ENCODE results near the gene GAS6. TPM values are rescaled to one million over a fixed set of nuclear protein-coding genes. Genes with fewer than 3 reads are reported as not detected.
"Not testable (repeated sequence)": the region's sequence is repeated elsewhere in the genome, so short reads cannot be mapped to it uniquely, and the experiment has no call there.

The GAS6 gene
- total and polyA plus RNA-seq, 2 donors (not counting 3 experiments of a cell fraction or from before 2014, with no cell fraction given) = 69.2 to 109 TPM

- dilution Hi-C loops (cut with MboI; ENCODE audit: extremely low pct_ligation_motif_present, low sequenced_read_pairs) = no loop called here
- Histone ChIP-seq H3K4me3 (replicated peaks in 1 of 3; ENCODE audit: insufficient read depth in 1 of 3, low read depth in 1 of 3, low read length in 3 of 3) (no peak overlapping the region), H2AFZ (ENCODE audit: low read depth, low read length) (no peak overlapping the region), H3K4me1 (ENCODE audit: control insufficient read depth, extremely low read depth, insufficient read depth, low read length) (no peaks in the 10 kb centered on the region), H3K27ac (ENCODE audit: insufficient read depth, low read depth, low read length) (no peak overlapping the region), H3K9me3 (replicated peaks; ENCODE audit: control insufficient read depth, insufficient read depth, low read length) (no peaks in the 10 kb centered on the region), H4K20me1 (replicated peaks; ENCODE audit: control insufficient read depth, extremely low read depth, insufficient read depth, low read length) (no peaks in the 10 kb centered on the region), H3K9me1 (replicated peaks; ENCODE audit: control insufficient read depth, extremely low read depth, insufficient read depth, low read length) (no peaks in the 10 kb centered on the region), H3K4me2 (ENCODE audit: insufficient read depth, low read length) (no peak overlapping the region), H3K79me2 (ENCODE audit: control insufficient read depth, insufficient read depth, low read length) (no peaks in the 10 kb centered on the region), H3K9ac (replicated peaks; ENCODE audit: extremely low read depth, insufficient read depth, low read length) (no peak overlapping the region), H3K27me3 (ENCODE audit: control insufficient read depth in 2 of 2, insufficient read depth in 2 of 2, low read length in 2 of 2) (no peaks in the 10 kb centered on the region), H3K36me3 (ENCODE audit: control insufficient read depth in 2 of 2, extremely low read depth in 1 of 2, insufficient read depth in 2 of 2, low read length in 2 of 2) (peaks cover 0 to 9% of the 10 kb centered on the region in 2 experiments)
- intact Hi-C loops (cut with micrococcal nuclease) = no loop called here
- DNase-seq (ENCODE audit: low read depth, low spot score) (no peak), FAIRE-seq (no peak)
- TF ChIP-seq JUN (IDR thresholded peaks at IDR 0.05; ENCODE audit: borderline replicate concordance, insufficient read depth, insufficient read length, low read depth) (no peak), EZH2 (IDR thresholded peaks at IDR 0.05; ENCODE audit: borderline replicate concordance, low read depth, low read length, severe bottlenecking) (no peak)
- TF ChIP-seq, protein P1, sequence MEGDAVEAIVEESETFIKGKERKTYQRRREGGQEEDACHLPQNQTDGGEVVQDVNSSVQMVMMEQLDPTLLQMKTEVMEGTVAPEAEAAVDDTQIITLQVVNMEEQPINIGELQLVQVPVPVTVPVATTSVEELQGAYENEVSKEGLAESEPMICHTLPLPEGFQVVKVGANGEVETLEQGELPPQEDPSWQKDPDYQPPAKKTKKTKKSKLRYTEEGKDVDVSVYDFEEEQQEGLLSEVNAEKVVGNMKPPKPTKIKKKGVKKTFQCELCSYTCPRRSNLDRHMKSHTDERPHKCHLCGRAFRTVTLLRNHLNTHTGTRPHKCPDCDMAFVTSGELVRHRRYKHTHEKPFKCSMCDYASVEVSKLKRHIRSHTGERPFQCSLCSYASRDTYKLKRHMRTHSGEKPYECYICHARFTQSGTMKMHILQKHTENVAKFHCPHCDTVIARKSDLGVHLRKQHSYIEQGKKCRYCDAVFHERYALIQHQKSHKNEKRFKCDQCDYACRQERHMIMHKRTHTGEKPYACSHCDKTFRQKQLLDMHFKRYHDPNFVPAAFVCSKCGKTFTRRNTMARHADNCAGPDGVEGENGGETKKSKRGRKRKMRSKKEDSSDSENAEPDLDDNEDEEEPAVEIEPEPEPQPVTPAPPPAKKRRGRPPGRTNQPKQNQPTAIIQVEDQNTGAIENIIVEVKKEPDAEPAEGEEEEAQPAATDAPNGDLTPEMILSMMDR (IDR thresholded peaks at IDR 0.05; ENCODE audit: extremely low read depth in 1 of 2, insufficient read depth in 1 of 2, low read depth in 1 of 2, low read length in 2 of 2) = no peak
- ChIA-PET POLR2A (no interaction called here), CTCF (no interaction called here)
- no TSS peak for BruUV-seq (replicated peaks)
Measured at GRCh38 chr13:113828282-113828825, 35.5 kb downstream of the GAS6 start.

DNA sequence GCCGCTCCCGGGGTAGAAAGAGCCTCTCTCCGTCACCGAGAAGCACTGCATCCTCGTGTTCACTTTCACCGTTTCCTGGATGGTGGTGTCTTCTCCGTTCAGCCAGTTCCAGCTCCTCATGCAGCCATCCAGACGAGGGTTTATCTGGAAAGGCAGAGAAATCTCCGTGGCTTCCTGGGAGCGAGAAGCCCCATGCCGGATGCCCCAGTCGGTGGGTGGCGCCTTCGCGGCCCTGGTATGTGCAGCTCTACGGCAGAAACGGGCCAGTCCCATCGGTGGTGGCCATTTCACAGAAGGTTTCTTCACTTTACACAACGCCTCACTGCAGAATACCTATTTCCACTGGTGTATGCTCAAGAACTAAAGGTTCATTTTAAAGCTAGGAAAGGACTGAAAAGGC is 36.9 kb downstream of the GAS6 start:
- dilution Hi-C loops (cut with MboI; ENCODE audit: extremely low pct_ligation_motif_present, low sequenced_read_pairs) = no loop called here

GRCh38 chr13:113826446-113826845 is 37.4 kb downstream of the GAS6 start:
- H3K4me2 ChIP-seq (ENCODE audit: insufficient read depth, low read length); H3K9me3 ChIP-seq (replicated peaks; ENCODE audit: control insufficient read depth, insufficient read depth, low read length); H3K79me2 ChIP-seq (ENCODE audit: control insufficient read depth, insufficient read depth, low read length); H3K9me1 ChIP-seq (replicated peaks; ENCODE audit: control insufficient read depth, extremely low read depth, insufficient read depth, low read length); POLR2A ChIA-PET; DNase-seq (ENCODE audit: low read depth, low spot score); H3K4me1 ChIP-seq (ENCODE audit: control insufficient read depth, extremely low read depth, insufficient read depth, low read length); H3K27ac ChIP-seq (ENCODE audit: insufficient read depth, low read depth, low read length); H3K9ac ChIP-seq (replicated peaks; ENCODE audit: extremely low read depth, insufficient read depth, low read length); dilution Hi-C loops (cut with MboI; ENCODE audit: extremely low pct_ligation_motif_present, low sequenced_read_pairs); intact Hi-C loops (cut with micrococcal nuclease); H3K27me3 ChIP-seq (ENCODE audit: control insufficient read depth in 2 of 2, insufficient read depth in 2 of 2, low read length in 2 of 2); H2AFZ ChIP-seq (ENCODE audit: low read depth, low read length); H4K20me1 ChIP-seq (replicated peaks; ENCODE audit: control insufficient read depth, extremely low read depth, insufficient read depth, low read length); H3K4me3 ChIP-seq (replicated peaks in 1 of 3; ENCODE audit: insufficient read depth in 1 of 3, low read depth in 1 of 3, low read length in 3 of 3); BruUV-seq (replicated peaks); CTCF ChIA-PET; FAIRE-seq: not testable (repeated sequence)
- peaks cover 0 to 14% of the 10 kb centered on the region in 2 experiments for H3K36me3 ChIP-seq (ENCODE audit: control insufficient read depth in 2 of 2, extremely low read depth in 1 of 2, insufficient read depth in 2 of 2, low read length in 2 of 2)

More for the DNA sequence above, 36.9 kb downstream of the GAS6 start:
- FAIRE-seq (no peak), DNase-seq (ENCODE audit: low read depth, low spot score) (no peak)
- Histone ChIP-seq H4K20me1 (replicated peaks; ENCODE audit: control insufficient read depth, extremely low read depth, insufficient read depth, low read length) (no peaks in the 10 kb centered on the region), H3K9ac (replicated peaks; ENCODE audit: extremely low read depth, insufficient read depth, low read length) (no peak overlapping the region), H3K27me3 (ENCODE audit: control insufficient read depth in 2 of 2, insufficient read depth in 2 of 2, low read length in 2 of 2) (no peaks in the 10 kb centered on the region), H3K9me1 (replicated peaks; ENCODE audit: control insufficient read depth, extremely low read depth, insufficient read depth, low read length) (no peaks in the 10 kb centered on the region), H3K27ac (ENCODE audit: insufficient read depth, low read depth, low read length) (no peak overlapping the region), H3K4me1 (ENCODE audit: control insufficient read depth, extremely low read depth, insufficient read depth, low read length) (no peaks in the 10 kb centered on the region), H2AFZ (ENCODE audit: low read depth, low read length) (no peak overlapping the region), H3K9me3 (replicated peaks; ENCODE audit: control insufficient read depth, insufficient read depth, low read length) (no peaks in the 10 kb centered on the region), H3K79me2 (ENCODE audit: control insufficient read depth, insufficient read depth, low read length) (no peaks in the 10 kb centered on the region), H3K4me3 (replicated peaks in 1 of 3; ENCODE audit: insufficient read depth in 1 of 3, low read depth in 1 of 3, low read length in 3 of 3) (no peak overlapping the region), H3K4me2 (ENCODE audit: insufficient read depth, low read length) (no peak overlapping the region), H3K36me3 (ENCODE audit: control insufficient read depth in 2 of 2, extremely low read depth in 1 of 2, insufficient read depth in 2 of 2, low read length in 2 of 2) (peaks cover 0 to 11% of the 10 kb centered on the region in 2 experiments)
- BruUV-seq (replicated peaks) = no TSS peak
- POLR2A ChIA-PET = no interaction called here
- intact Hi-C loops (cut with micrococcal nuclease) = no loop called here
- CTCF ChIA-PET = no interaction called here
- TF ChIP-seq POLR2A (IDR thresholded peaks at IDR 0.05; ENCODE audit: low read depth, low read length) (no peak), EZH2 (IDR thresholded peaks at IDR 0.05; ENCODE audit: borderline replicate concordance, low read depth, low read length, severe bottlenecking) (no peak), FOS (IDR thresholded peaks at IDR 0.05; ENCODE audit: borderline replicate concordance, insufficient read depth, low read length) (no peak), GATA2 (IDR thresholded peaks at IDR 0.05; ENCODE audit: insufficient read depth, insufficient read length, low read depth, low read length) (no peak), POLR2AphosphoS5 (IDR thresholded peaks at IDR 0.05; ENCODE audit: insufficient read depth, low read depth, low read length) (no peak), MAX (IDR thresholded peaks at IDR 0.05; ENCODE audit: insufficient read depth, insufficient read length) (no peak)

All from endothelial cell of umbilical vein (primary cell).